Ishikawa (cell line): ENCODE results near the gene ZFP36L2.

ENCODE experiments used
- CEBPB ChIP-seq: IDR thresholded peaks from 2 replicates; pipeline ENCODE4 v1.6.1; 2012
- EP300 ChIP-seq: IDR thresholded peaks from 2 replicates; pipeline ENCODE4 v1.6.1; 2012; ENCODE audit warnings: borderline replicate concordance
- FOXM1 ChIP-seq: IDR thresholded peaks from 2 replicates; pipeline ENCODE4 v1.6.1; 2012; ENCODE audit warnings: low read depth, borderline replicate concordance
- NFIC ChIP-seq: IDR thresholded peaks from 2 replicates; pipeline ENCODE4 v1.6.1; 2012
- RAD21 ChIP-seq: IDR thresholded peaks from 2 replicates; pipeline ENCODE4 v1.6.1; 2012; ENCODE audit warnings: low read depth
- REST ChIP-seq: IDR thresholded peaks from 2 replicates; pipeline ENCODE4 v1.6.1; 2012; ENCODE audit warnings: low read depth, mild to moderate bottlenecking
- TAF1 ChIP-seq: IDR thresholded peaks from 2 replicates; pipeline ENCODE4 v1.6.1; 2012; ENCODE audit warnings: low read depth, mild to moderate bottlenecking
- TF ChIP-seq, protein P1 (sequence below): IDR thresholded peaks from 2 replicates; pipeline ENCODE4 v1.6.1; 2012
- TF ChIP-seq, protein P2 (sequence below): IDR thresholded peaks from 2 replicates; pipeline ENCODE4 v1.6.1; 2012

GRCh38 chr2:43262239-43262638 lies 35.8 kb upstream of the ZFP36L2 start:
- TF ChIP-seq, protein P1, sequence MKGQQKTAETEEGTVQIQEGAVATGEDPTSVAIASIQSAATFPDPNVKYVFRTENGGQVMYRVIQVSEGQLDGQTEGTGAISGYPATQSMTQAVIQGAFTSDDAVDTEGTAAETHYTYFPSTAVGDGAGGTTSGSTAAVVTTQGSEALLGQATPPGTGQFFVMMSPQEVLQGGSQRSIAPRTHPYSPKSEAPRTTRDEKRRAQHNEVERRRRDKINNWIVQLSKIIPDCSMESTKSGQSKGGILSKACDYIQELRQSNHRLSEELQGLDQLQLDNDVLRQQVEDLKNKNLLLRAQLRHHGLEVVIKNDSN = no peak
- TF ChIP-seq FOXM1 (no peak), EP300 (no peak), TAF1 (no peak), NFIC (no peak), RAD21 (no peak), REST (no peak), CEBPB (no peak)
- TF ChIP-seq, protein P2, sequence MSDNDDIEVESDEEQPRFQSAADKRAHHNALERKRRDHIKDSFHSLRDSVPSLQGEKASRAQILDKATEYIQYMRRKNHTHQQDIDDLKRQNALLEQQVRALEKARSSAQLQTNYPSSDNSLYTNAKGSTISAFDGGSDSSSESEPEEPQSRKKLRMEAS = no peak
